Measurements from ENCODE around the gene ARHGAP44. TPM values are rescaled to one million over a fixed set of nuclear protein-coding genes. Genes with fewer than 3 reads are reported as not detected.

ARHGAP44 gene
- total RNA-seq: not detected

- peaks cover 31% of the 10 kb centered on the region for H3K27me3 ChIP-seq (ENCODE audit: insufficient read depth, low read length)
- no peak within 1 kb of the TSS for H3K4me3 ChIP-seq (ENCODE audit: low read length)
- no peaks in the 10 kb centered on the region for H3K4me1 ChIP-seq (ENCODE audit: insufficient read depth, low read length)
- no peaks in the 10 kb centered on the region for H3K9me3 ChIP-seq (ENCODE audit: low read depth, low read length)
These were observed at the start of gene ARHGAP44 for GRCh38 chr17:12789481-12790248. ARHGAP44 (plus strand) TSS chr17:12789498; CDS start chr17:12789839, 341 bp downstream.

- Histone ChIP-seq H3K9me3 (ENCODE audit: low read depth, low read length) (no peaks in the 10 kb centered on the region), H3K27me3 (ENCODE audit: insufficient read depth, low read length) (no peaks in the 10 kb centered on the region), H3K4me3 (ENCODE audit: low read length) (no peak overlapping the region), H3K4me1 (ENCODE audit: insufficient read depth, low read length) (no peaks in the 10 kb centered on the region)
These were observed 49.8 kb upstream of the ARHGAP44 start for GRCh38 chr17:12739500-12739899.

- Histone ChIP-seq H3K27me3 (ENCODE audit: insufficient read depth, low read length) (no peaks in the 10 kb centered on the region), H3K4me3 (ENCODE audit: low read length) (no peak overlapping the region), H3K4me1 (ENCODE audit: insufficient read depth, low read length) (no peaks in the 10 kb centered on the region), H3K9me3 (ENCODE audit: low read depth, low read length) (no peaks in the 10 kb centered on the region)
These were observed 46.3 kb upstream of the ARHGAP44 start for GRCh38 chr17:12743046-12743445.

GRCh38 chr17:12744298-12744697 is 45.0 kb upstream of the ARHGAP44 start:
- Histone ChIP-seq H3K4me1 (ENCODE audit: insufficient read depth, low read length) (no peaks in the 10 kb centered on the region), H3K27me3 (ENCODE audit: insufficient read depth, low read length) (no peaks in the 10 kb centered on the region), H3K9me3 (ENCODE audit: low read depth, low read length) (no peaks in the 10 kb centered on the region), H3K4me3 (ENCODE audit: low read length) (no peak overlapping the region)

GRCh38 chr17:12744786-12745185 is 44.5 kb upstream of the ARHGAP44 start:
- Histone ChIP-seq H3K4me1 (ENCODE audit: insufficient read depth, low read length) (no peaks in the 10 kb centered on the region), H3K9me3 (ENCODE audit: low read depth, low read length) (no peaks in the 10 kb centered on the region), H3K27me3 (ENCODE audit: insufficient read depth, low read length) (no peaks in the 10 kb centered on the region), H3K4me3 (ENCODE audit: low read length) (no peak overlapping the region)

GRCh38 chr17:12745486-12745885 is 43.8 kb upstream of the ARHGAP44 start:
- Histone ChIP-seq H3K9me3 (ENCODE audit: low read depth, low read length) (no peaks in the 10 kb centered on the region), H3K4me3 (ENCODE audit: low read length) (no peak overlapping the region), H3K4me1 (ENCODE audit: insufficient read depth, low read length) (no peaks in the 10 kb centered on the region), H3K27me3 (ENCODE audit: insufficient read depth, low read length) (no peaks in the 10 kb centered on the region)

- Histone ChIP-seq H3K9me3 (ENCODE audit: low read depth, low read length) (no peaks in the 10 kb centered on the region), H3K4me1 (ENCODE audit: insufficient read depth, low read length) (no peaks in the 10 kb centered on the region), H3K27me3 (ENCODE audit: insufficient read depth, low read length) (no peaks in the 10 kb centered on the region), H3K4me3 (ENCODE audit: low read length) (no peak overlapping the region)
These were observed 32.5 kb upstream of the ARHGAP44 start for GRCh38 chr17:12756786-12757185.

- H3K27me3 ChIP-seq (ENCODE audit: insufficient read depth, low read length): no peaks in the 10 kb centered on the region
- H3K9me3 ChIP-seq (ENCODE audit: low read depth, low read length): no peaks in the 10 kb centered on the region
- no peaks in the 10 kb centered on the region for H3K4me1 ChIP-seq (ENCODE audit: insufficient read depth, low read length)
- H3K4me3 ChIP-seq (ENCODE audit: low read length): no peak overlapping the region
These were observed 30.2 kb upstream of the ARHGAP44 start for GRCh38 chr17:12759090-12759489.

- H3K9me3 ChIP-seq (ENCODE audit: low read depth, low read length): no peaks in the 10 kb centered on the region
- no peak overlapping the region for H3K4me3 ChIP-seq (ENCODE audit: low read length)
- H3K4me1 ChIP-seq (ENCODE audit: insufficient read depth, low read length): no peaks in the 10 kb centered on the region
- H3K27me3 ChIP-seq (ENCODE audit: insufficient read depth, low read length): no peaks in the 10 kb centered on the region
These were observed 23.8 kb upstream of the ARHGAP44 start for GRCh38 chr17:12765548-12765947.

- Histone ChIP-seq H3K9me3 (ENCODE audit: low read depth, low read length) (no peaks in the 10 kb centered on the region), H3K4me3 (ENCODE audit: low read length) (no peak overlapping the region), H3K27me3 (ENCODE audit: insufficient read depth, low read length) (no peaks in the 10 kb centered on the region), H3K4me1 (ENCODE audit: insufficient read depth, low read length) (no peaks in the 10 kb centered on the region)
These were observed 21.0 kb upstream of the ARHGAP44 start for GRCh38 chr17:12768255-12768654.

GRCh38 chr17:12769981-12770380 is 19.3 kb upstream of the ARHGAP44 start:
- no peaks in the 10 kb centered on the region for H3K4me1 ChIP-seq (ENCODE audit: insufficient read depth, low read length)
- no peaks in the 10 kb centered on the region for H3K9me3 ChIP-seq (ENCODE audit: low read depth, low read length)
- no peak overlapping the region for H3K4me3 ChIP-seq (ENCODE audit: low read length)
- no peaks in the 10 kb centered on the region for H3K27me3 ChIP-seq (ENCODE audit: insufficient read depth, low read length)

- no peak overlapping the region for H3K4me3 ChIP-seq (ENCODE audit: low read length)
- H3K9me3 ChIP-seq (ENCODE audit: low read depth, low read length): no peaks in the 10 kb centered on the region
- no peaks in the 10 kb centered on the region for H3K27me3 ChIP-seq (ENCODE audit: insufficient read depth, low read length)
- no peaks in the 10 kb centered on the region for H3K4me1 ChIP-seq (ENCODE audit: insufficient read depth, low read length)
These were observed 16.1 kb upstream of the ARHGAP44 start for GRCh38 chr17:12773153-12773552.

GRCh38 chr17:12789075-12789480 is 220 bp upstream of the ARHGAP44 start:
- no peaks in the 10 kb centered on the region for H3K9me3 ChIP-seq (ENCODE audit: low read depth, low read length)

GRCh38 chr17:12790249-12791106 is 1.2 kb downstream of the ARHGAP44 start:
- Histone ChIP-seq H3K27me3 (ENCODE audit: insufficient read depth, low read length) (peaks cover 31% of the 10 kb centered on the region), H3K4me1 (ENCODE audit: insufficient read depth, low read length) (no peaks in the 10 kb centered on the region), H3K4me3 (ENCODE audit: low read length) (no peak overlapping the region), H3K9me3 (ENCODE audit: low read depth, low read length) (no peaks in the 10 kb centered on the region)

More at GRCh38 chr17:12789075-12789480, 220 bp upstream of the ARHGAP44 start:
- no peaks in the 10 kb centered on the region for H3K4me1 ChIP-seq (ENCODE audit: insufficient read depth, low read length)
- H3K27me3 ChIP-seq (ENCODE audit: insufficient read depth, low read length): peaks cover 31% of the 10 kb centered on the region
- no peak overlapping the region for H3K4me3 ChIP-seq (ENCODE audit: low read length)

GRCh38 chr17:12794919-12795532 is 5.7 kb downstream of the ARHGAP44 start:
- H3K4me1 ChIP-seq (ENCODE audit: insufficient read depth, low read length): no peaks in the 10 kb centered on the region

More at GRCh38 chr17:12794919-12795532, 5.7 kb downstream of the ARHGAP44 start:
- Histone ChIP-seq H3K9me3 (ENCODE audit: low read depth, low read length) (no peaks in the 10 kb centered on the region), H3K4me3 (ENCODE audit: low read length) (no peak overlapping the region), H3K27me3 (ENCODE audit: insufficient read depth, low read length) (peaks cover 18% of the 10 kb centered on the region)

All from mononuclear cell (primary cell).